Endothelial cell of umbilical vein (primary cell): ENCODE data around the gene PFKP. TPM values are rescaled to one million over a fixed set of nuclear protein-coding genes. Genes with fewer than 3 reads are reported as not detected.

Source experiments
- BruUV-seq: library from RNA; stranded (reverse); fragments of 400-500 nt; replicated peaks from 2 replicates; lab custom pipeline; 2021; lab: Mats Ljungman, UMichigan
- CTCF ChIA-PET: fragments of 300-600, 350-600 bp; sonication (Branson Sonifier 250); formaldehyde crosslinking; loops from one replicate; lab custom pipeline; 2021; ENCODE audit warnings: antibody characterized with exemption, inconsistent platforms; lab: Charles Lee
- POLR2A ChIA-PET: fragments of 300-600, 350-600 bp; sonication (Branson Sonifier 250); formaldehyde crosslinking; loops from one replicate; lab custom pipeline; 2021; ENCODE audit warnings: antibody characterized with exemption, inconsistent platforms; lab: Charles Lee
- DNase-seq: peaks from one replicate; pipeline ENCODE4 v3.0.0-alpha.2; 2011; ENCODE audit warnings: low read depth, low spot score
- FAIRE-seq: peaks from 2 replicates; lab custom pipeline; 2011; peaks lifted over from hg19 to GRCh38; lab: Jason Lieb, UNC
- H2AFZ ChIP-seq: 2 replicates; pipeline ENCODE4 v1.6.0; 2012; ENCODE audit warnings: low read depth, low read length, control low read depth, inconsistent platforms
- H3K27ac ChIP-seq: 2 replicates; pipeline ENCODE4 v1.5.1; 2011; ENCODE audit warnings: low read depth, mild to moderate bottlenecking, control low read depth, low read length, moderate library complexity; ENCODE audit not compliant: insufficient read depth
- H3K27me3 ChIP-seq, 2 experiments: 2 replicates each; pipeline versions ENCODE4 v1.6.0 to v1.6.1; 2011; ENCODE audit warnings: low read length in 2 of 2, mixed read lengths in 1 of 2; ENCODE audit not compliant: control insufficient read depth in 2 of 2, insufficient read depth in 2 of 2
- H3K36me3 ChIP-seq, 2 experiments: 2 replicates in 1 of 2; 3 replicates in 1 of 2; pipeline ENCODE4 v1.5.1; 2011; ENCODE audit warnings: low read length in 2 of 2, mild to moderate bottlenecking in 1 of 2, moderate library complexity in 1 of 2; ENCODE audit not compliant: control insufficient read depth in 2 of 2, insufficient read depth in 2 of 2; ENCODE audit errors: extremely low read depth in 1 of 2
- H3K4me1 ChIP-seq: 3 replicates; pipeline ENCODE4 v1.5.1; 2011; ENCODE audit warnings: mild to moderate bottlenecking, low read length; ENCODE audit not compliant: control insufficient read depth, insufficient read depth; ENCODE audit errors: extremely low read depth
- H3K4me2 ChIP-seq: 2 replicates; pipeline ENCODE4 v1.6.1; 2011; ENCODE audit warnings: low read length, control low read depth, mixed read lengths; ENCODE audit not compliant: insufficient read depth
- H3K4me3 ChIP-seq, 3 experiments: fragments of 200-600 bp in 1 of 3; sonication (generic), shearing (Covaris generic) in 1 of 3; replicated peaks in 1 of 3; 2 replicates each; pipeline ENCODE4 v1.5.1; 2011 to 2016; ENCODE audit warnings: control low read depth in 3 of 3, low read length in 3 of 3, mild to moderate bottlenecking in 2 of 3, inconsistent platforms in 1 of 3, low read depth in 1 of 3, moderate library complexity in 1 of 3; ENCODE audit not compliant: insufficient read depth in 1 of 3
- H3K79me2 ChIP-seq: 2 replicates; pipeline ENCODE4 v1.6.0; 2012; ENCODE audit warnings: low read length, inconsistent platforms; ENCODE audit not compliant: control insufficient read depth, insufficient read depth
- H3K9ac ChIP-seq: replicated peaks from 2 replicates; pipeline ENCODE3; 2011; ENCODE audit warnings: low read length, control low read depth; ENCODE audit not compliant: insufficient read depth; ENCODE audit errors: extremely low read depth
- H3K9me1 ChIP-seq: replicated peaks from 3 replicates; pipeline ENCODE4 v1.6.0; 2011; ENCODE audit warnings: mild to moderate bottlenecking, low read length; ENCODE audit not compliant: control insufficient read depth, insufficient read depth; ENCODE audit errors: extremely low read depth
- H3K9me3 ChIP-seq: replicated peaks from 2 replicates; pipeline ENCODE4 v1.5.1; 2012; ENCODE audit warnings: low read length, inconsistent platforms; ENCODE audit not compliant: control insufficient read depth, insufficient read depth
- H4K20me1 ChIP-seq: replicated peaks from 2 replicates; pipeline ENCODE3; 2011; ENCODE audit warnings: mild to moderate bottlenecking, low read length; ENCODE audit not compliant: control insufficient read depth, insufficient read depth; ENCODE audit errors: extremely low read depth
- FOS ChIP-seq: IDR thresholded peaks from 2 replicates; pipeline ENCODE4 v1.6.1; 2011; ENCODE audit warnings: mild to moderate bottlenecking, low read length, moderate library complexity, borderline replicate concordance; ENCODE audit not compliant: insufficient read depth
- GATA2 ChIP-seq: IDR thresholded peaks from 2 replicates; pipeline ENCODE4 v1.7.0; 2011; ENCODE audit warnings: low read depth, mild to moderate bottlenecking, moderate library complexity, mixed read lengths, low read length; ENCODE audit not compliant: insufficient read length, insufficient read depth
- JUN ChIP-seq: IDR thresholded peaks from 2 replicates; pipeline ENCODE4 v1.6.1; 2011; ENCODE audit warnings: borderline replicate concordance, low read depth; ENCODE audit not compliant: insufficient read length, insufficient read depth
- POLR2AphosphoS5 ChIP-seq: IDR thresholded peaks from 2 replicates; pipeline ENCODE4 v1.6.1; 2012; ENCODE audit warnings: low read depth, mild to moderate bottlenecking, control low read depth, low read length, moderate library complexity; ENCODE audit not compliant: insufficient read depth
- dilution Hi-C: fragments of 300-500 bp; cut with MboI; formaldehyde crosslinking; loops from one replicate; pipeline ENCODE4 v1.15.0; 2019; ENCODE audit warnings: low sequenced_read_pairs; ENCODE audit not compliant: extremely low pct_ligation_motif_present
- intact Hi-C: fragments of 100-400 bp; cut with micrococcal nuclease; formaldehyde crosslinking; loops from one replicate; pipeline ENCODE4 v1.10.0; 2022
- polyA plus RNA-seq, 4 experiments: library from polyadenylated mRNA; depleted of rRNA in 3 of 4; stranded (reverse) in 3 of 4; unstranded in 1 of 4; fragments of >200 nt; gene quantifications; 2 replicates each; pipeline versions ENCODE4 v1.2.1 to v1.2.3, GENCODE V29; 2011 to 2012; ENCODE audit warnings: missing spikeins in 1 of 4
- total RNA-seq: library from RNA; stranded (reverse); gene quantifications from 2 replicates; pipeline ENCODE4 v1.2.3, GENCODE V29; 2021
- TF ChIP-seq, protein P1 (sequence below), 2 donors: IDR thresholded peaks; 1 replicate in 1 of 2; 2 replicates in 1 of 2; pipeline ENCODE4 v1.5.1; 2011; ENCODE audit warnings: low read length in 2 of 2, mild to moderate bottlenecking in 2 of 2, moderate library complexity in 2 of 2, control low read depth in 1 of 2, inconsistent platforms in 1 of 2, low read depth in 1 of 2; ENCODE audit not compliant: insufficient read depth in 1 of 2; ENCODE audit errors: extremely low read depth in 1 of 2

PFKP gene
- total and polyA plus RNA-seq, 2 donors (not counting 3 experiments of a cell fraction or from before 2014, with no cell fraction given), result 185 to 359 TPM

DNA sequence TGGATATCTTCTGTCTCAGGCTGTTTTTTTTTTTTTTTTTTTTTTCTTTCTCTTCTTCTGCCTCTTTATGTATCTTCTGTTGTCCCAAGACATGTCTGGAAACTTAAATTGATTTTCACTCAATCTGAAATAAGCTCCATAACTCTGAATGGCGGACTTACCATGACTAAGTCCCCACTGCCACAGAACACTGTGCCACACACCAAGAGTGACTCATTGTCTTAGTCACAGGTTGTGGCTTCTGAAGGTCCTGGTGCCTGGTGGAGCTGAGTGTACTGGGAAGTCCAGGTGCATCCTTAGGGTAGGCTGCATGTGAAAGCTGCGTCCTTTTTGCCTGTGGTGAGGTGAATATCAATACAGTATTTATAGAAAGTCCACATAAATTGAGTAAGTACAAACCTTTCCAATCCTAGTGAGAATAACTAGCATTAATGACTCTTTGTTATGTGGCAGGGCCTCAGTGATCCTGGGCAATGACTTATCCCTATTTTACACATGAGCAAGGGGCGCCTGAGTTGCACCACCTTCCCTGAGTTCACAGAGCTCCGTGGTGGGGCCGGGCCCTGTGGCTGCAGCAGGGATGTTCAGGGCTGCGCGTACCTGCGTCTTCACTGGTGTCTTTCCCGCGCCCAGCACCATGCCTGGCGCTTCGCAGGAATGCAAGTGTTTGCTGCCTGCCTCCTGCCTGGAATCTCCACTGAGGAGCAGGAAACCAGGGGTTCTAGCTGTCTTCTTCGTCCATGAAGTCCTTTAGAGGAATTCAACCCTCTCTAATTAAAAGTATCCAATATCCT is 4.3 kb downstream of the PFKP start:
- intact Hi-C loops, result loop anchor here (1.0 to 2.0 kb wide), 3 partner anchors 20 to 31 kb away; no protein-coding TSS in a partner anchor
- Histone ChIP-seq H4K20me1 (no peaks in the 10 kb centered on the region), H2AFZ (no peak overlapping the region), H3K9me1 (no peaks in the 10 kb centered on the region), H3K27me3 (no peaks in the 10 kb centered on the region), H3K9me3 (no peaks in the 10 kb centered on the region), H3K4me3 (no peak overlapping the region), H3K4me1 (peaks cover 40% of the 10 kb centered on the region), H3K79me2 (peaks cover 90% of the 10 kb centered on the region), H3K27ac (peak overlapping the region; percentile 63), H3K36me3 (peaks cover 2 to 10% of the 10 kb centered on the region in 2 experiments), H3K4me2 (peak overlapping the region; percentile 35), H3K9ac (peak overlapping the region; percentile 26)
- ChIA-PET POLR2A (interaction anchor here (0.6 to 1.4 kb wide), 7 partner anchors 9 to 101 kb away, joined by 5 to 11 read pairs (median 6); partner anchors contain the start of gene PITRM1), CTCF (interaction anchor here (0.6 to 2.3 kb wide), 10 partner anchors 9 to 32 kb away, joined by 3 to 14 read pairs (median 4); no protein-coding TSS in a partner anchor)
- TF ChIP-seq POLR2AphosphoS5 (peak; percentile 84), FOS (peak; percentile 99), GATA2 (no peak), JUN (peak; percentile 97)
- TF ChIP-seq, protein P1, sequence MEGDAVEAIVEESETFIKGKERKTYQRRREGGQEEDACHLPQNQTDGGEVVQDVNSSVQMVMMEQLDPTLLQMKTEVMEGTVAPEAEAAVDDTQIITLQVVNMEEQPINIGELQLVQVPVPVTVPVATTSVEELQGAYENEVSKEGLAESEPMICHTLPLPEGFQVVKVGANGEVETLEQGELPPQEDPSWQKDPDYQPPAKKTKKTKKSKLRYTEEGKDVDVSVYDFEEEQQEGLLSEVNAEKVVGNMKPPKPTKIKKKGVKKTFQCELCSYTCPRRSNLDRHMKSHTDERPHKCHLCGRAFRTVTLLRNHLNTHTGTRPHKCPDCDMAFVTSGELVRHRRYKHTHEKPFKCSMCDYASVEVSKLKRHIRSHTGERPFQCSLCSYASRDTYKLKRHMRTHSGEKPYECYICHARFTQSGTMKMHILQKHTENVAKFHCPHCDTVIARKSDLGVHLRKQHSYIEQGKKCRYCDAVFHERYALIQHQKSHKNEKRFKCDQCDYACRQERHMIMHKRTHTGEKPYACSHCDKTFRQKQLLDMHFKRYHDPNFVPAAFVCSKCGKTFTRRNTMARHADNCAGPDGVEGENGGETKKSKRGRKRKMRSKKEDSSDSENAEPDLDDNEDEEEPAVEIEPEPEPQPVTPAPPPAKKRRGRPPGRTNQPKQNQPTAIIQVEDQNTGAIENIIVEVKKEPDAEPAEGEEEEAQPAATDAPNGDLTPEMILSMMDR (IDR thresholded peaks at IDR 0.05; ENCODE audit: extremely low read depth in 1 of 2, insufficient read depth in 1 of 2, low read depth in 1 of 2, low read length in 2 of 2), result no peak
- FAIRE-seq (peak; percentile 99), DNase-seq (peak; percentile 95)
- no TSS peak for BruUV-seq
- dilution Hi-C loops, result no loop called here
